HG03045 (cell line): Measurements from ENCODE around the gene PITPNB.

Source experiments
- ATAC-seq: cut with Tn5 transposase; IDR thresholded peaks from one replicate; pipeline ENCODE4 v1.9.1; 2021; ENCODE audit warnings: mild to moderate bottlenecking, moderate library complexity; ENCODE audit not compliant: unreplicated experiment

Gene PITPNB

DNA sequence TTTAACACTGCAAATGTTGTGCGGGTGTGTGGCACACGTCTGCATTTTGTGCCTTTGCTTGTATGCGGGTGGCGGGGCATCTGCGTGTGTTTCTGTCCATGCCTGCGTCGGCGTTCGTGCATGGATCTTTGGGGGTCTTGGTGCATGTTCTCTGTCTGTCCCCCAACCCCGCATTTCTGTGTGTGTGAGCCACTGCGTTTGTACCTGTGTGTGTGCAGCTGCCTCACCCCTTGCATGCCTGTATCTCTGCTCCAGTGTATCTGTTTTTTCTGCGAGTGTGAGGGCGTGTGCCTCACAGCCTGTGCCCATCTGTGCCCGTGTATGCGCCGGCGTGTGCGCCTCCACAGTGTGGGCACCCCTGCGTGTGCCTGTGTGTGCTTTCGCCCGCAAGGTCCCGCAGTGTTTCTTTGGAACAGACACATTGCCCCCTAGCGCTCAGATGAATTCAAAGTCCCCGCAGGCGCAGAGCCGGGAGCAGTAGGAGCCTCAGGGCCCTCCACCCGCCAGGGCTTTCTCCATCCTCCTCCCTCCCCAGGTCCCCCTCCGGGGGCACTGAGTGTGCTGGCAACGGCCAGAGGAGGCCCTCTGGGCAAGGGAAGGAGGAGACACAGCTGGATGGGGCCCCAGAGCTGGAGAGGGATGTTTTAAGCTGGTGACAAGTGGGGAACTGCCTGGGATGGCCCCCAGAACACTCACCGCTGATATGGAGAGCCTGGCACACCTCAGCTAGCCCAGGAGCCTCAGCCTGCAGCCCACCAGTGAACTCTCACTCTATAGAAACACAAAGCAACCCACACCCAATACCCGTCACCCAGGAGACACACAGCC is 114.4 kb downstream of the PITPNB start:
- no peak for ATAC-seq

DNA sequence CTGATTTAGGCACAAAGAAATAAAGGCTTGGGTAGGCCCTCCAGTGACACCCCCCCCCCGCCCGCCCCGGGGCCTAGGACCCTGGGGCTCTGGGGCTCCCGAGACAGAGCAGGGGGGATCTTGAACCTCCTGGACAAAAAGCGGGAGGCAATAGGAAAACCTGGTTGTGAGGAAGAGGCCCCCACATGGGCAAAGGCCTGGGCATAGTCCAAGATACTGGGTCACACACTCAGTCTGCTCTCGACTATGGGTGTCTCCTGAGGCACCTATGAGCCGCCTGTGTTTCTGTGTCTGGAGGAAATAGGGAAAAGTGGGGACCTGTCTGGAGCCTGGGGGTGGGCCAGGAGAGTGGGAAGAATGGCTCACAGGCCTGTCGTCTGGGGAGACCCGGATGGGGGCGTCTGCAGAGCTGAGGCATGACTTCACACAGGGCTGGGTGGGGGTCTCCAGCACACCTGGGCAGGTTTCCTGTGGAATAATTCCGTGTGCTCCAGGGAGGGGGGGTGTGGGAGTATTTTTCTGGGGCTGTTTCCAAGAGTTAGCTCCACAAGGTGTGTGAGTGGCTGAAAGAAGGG is 115.1 kb downstream of the PITPNB start:
- ATAC-seq = no peak

DNA sequence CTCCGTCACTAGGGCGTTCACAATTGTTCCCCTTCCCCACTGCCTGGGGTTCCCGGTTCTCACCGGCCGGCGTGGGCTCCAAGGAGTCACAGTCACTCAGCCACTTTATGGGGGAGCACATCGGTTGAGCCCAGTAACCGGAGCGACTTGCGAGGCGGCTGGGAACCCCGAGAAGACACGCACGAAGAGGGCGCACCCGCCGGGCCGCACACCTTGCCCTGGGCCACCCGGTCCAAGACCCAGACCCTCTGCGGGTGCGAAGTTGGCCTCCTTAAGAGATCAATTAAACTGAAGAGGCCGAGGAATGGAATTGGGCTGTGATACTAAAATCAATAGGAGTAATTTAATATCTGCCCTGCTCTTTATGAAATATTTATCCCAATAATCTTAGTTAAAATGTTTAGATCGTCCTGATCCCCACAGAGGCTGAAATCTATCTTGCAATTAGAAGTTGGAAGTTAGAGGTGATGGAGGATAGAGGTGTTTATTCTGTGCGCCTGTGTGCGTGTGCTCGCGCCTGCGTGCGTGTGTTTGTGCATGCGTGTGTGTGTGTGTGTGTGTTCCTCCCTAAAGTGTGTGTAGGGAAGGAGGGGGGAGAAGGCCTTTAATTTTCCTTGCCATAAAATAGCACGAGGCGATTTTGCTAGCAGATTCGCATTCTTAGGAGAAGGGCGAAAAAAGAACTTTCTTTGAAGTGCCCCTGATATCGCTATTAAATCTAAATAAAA is 116.5 kb downstream of the PITPNB start:
- no peak for ATAC-seq
